ENCODE measurements around the gene LRP1B.

Gene LRP1B

DNA sequence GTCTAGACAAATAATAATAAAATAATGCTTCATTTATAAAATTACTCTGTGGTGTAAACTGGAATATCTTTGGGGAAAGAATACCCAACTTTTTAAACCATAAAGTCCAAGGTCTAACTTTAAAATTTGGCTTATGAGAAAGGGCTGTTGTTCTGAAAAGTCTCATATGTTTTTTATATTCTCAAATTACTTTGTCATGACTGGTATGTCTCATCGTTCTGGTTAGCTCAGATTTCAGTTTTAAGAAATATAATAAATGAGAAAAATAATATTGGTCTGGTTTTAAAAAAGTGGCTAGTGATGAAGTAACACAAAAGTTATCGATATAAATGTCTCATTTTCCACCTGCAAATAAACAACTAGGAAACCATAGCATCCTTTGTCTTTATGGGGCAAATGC is 1658.1 kb downstream of the LRP1B start:
- no peak for TF ChIP-seq ZFX (IDR thresholded peaks at IDR 0.05; ENCODE audit: borderline replicate concordance)
- TF ChIP-seq, protein P1, sequence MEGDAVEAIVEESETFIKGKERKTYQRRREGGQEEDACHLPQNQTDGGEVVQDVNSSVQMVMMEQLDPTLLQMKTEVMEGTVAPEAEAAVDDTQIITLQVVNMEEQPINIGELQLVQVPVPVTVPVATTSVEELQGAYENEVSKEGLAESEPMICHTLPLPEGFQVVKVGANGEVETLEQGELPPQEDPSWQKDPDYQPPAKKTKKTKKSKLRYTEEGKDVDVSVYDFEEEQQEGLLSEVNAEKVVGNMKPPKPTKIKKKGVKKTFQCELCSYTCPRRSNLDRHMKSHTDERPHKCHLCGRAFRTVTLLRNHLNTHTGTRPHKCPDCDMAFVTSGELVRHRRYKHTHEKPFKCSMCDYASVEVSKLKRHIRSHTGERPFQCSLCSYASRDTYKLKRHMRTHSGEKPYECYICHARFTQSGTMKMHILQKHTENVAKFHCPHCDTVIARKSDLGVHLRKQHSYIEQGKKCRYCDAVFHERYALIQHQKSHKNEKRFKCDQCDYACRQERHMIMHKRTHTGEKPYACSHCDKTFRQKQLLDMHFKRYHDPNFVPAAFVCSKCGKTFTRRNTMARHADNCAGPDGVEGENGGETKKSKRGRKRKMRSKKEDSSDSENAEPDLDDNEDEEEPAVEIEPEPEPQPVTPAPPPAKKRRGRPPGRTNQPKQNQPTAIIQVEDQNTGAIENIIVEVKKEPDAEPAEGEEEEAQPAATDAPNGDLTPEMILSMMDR (IDR thresholded peaks at IDR 0.05) = no peak
- no peak overlapping the region for H3K27ac ChIP-seq

DNA sequence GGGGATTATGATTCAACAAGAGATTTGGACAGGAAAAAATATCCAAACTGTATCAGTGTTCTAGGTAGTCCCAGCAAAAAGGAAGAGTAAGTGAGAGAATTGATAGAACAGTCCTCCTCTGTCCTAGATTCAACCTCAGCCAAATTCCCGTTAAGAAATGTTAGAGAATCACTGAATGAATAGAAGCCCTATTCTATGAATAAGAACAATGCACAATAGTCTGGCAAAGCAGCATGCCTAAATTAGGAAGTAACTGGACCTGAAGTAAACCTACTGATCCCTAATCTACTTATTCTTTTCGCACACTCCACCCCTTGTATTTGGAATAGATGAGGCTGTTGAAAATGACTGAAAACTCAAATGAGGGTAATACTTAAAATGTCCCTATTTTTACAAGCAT is 1665.5 kb downstream of the LRP1B start:
- H3K27ac ChIP-seq = no peak overlapping the region
- TF ChIP-seq, protein P1 (IDR thresholded peaks at IDR 0.05) = no peak
- TF ChIP-seq ZFX (IDR thresholded peaks at IDR 0.05; ENCODE audit: borderline replicate concordance) = no peak

DNA sequence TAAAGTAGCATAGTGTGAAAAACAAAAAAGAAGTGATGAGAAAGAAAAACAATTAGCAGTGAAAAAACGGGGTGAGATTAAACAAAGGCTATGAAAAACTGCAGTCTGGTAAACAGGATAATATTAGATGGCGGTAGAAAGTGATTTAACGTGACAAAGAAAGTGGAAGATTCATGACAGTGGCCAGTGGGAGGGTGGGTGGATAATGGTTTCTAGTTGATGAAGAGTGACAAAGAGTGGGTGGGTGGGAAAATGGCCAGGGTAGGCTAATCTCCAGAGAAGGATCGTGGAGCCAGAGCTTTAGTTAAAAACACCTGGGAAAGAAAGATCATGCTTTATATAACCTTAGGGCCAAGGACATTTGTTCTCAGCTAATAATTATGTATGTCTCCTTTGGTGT is 1667.8 kb downstream of the LRP1B start:
- H3K27ac ChIP-seq = no peak overlapping the region
- TF ChIP-seq, protein P1 (IDR thresholded peaks at IDR 0.05) = no peak
- TF ChIP-seq ZFX (IDR thresholded peaks at IDR 0.05; ENCODE audit: borderline replicate concordance) = no peak

DNA sequence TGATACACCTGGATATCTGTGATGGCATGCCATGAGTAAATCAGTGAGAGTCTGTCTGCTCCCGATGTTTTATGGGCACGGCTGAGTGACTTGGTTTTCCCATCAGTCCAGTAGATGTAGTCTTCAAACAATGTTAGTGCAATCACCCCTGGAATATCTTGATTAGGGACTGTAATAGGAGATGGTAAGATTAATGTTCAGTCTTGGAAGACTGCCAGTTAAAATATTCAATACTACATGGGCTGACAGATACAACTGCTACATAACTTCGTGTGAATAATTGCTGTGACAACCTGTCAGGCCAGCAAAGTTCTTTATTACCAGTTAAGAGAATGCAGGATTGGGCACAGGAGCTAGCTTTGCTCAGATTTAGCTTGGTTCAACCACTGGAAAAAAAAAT is 1673.3 kb downstream of the LRP1B start:
- TF ChIP-seq ZFX (IDR thresholded peaks at IDR 0.05; ENCODE audit: borderline replicate concordance) = no peak
- TF ChIP-seq, protein P1 (IDR thresholded peaks at IDR 0.05) = no peak
- H3K27ac ChIP-seq = no peak overlapping the region

DNA sequence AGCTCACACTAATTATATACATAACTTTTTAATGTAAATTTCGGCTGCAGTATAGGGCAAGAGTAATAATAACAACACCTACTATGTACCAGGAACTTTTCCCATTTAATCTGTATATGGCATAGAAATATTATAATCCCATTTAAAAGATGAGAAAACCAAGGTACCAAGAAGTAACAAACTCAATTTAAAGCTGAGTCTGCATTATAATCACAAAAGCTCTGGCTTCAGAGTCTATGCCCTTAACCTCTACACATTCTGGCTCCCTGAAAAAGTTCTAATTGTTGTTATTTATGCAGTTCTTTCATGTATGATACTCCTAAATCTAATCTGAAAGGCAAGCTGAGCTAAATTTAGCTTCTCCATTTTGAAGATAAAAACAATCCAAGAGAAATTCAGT is 1675.5 kb downstream of the LRP1B start:
- no peak overlapping the region for H3K27ac ChIP-seq
- TF ChIP-seq ZFX (IDR thresholded peaks at IDR 0.05; ENCODE audit: borderline replicate concordance) = no peak
- TF ChIP-seq, protein P1 (IDR thresholded peaks at IDR 0.05) = no peak

DNA sequence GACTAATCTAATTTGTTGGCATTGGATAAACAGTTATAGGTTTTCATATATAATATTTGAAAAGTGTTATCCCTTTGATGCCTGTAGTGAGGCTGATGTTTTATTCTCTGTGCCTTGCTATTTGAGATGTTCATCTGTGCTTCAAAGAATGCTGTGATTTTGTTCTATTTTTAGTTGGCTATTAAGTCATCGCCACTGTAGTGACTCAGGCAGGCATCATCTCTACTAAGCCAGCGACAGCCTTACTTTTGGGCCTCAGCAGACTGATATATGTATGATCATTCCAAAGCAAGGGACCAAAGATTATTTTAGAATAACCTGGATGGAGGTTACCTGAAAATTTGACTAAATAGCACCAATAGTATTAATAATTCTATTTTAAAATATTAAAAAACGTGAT is 1676.1 kb downstream of the LRP1B start:
- no peak overlapping the region for H3K27ac ChIP-seq

DNA sequence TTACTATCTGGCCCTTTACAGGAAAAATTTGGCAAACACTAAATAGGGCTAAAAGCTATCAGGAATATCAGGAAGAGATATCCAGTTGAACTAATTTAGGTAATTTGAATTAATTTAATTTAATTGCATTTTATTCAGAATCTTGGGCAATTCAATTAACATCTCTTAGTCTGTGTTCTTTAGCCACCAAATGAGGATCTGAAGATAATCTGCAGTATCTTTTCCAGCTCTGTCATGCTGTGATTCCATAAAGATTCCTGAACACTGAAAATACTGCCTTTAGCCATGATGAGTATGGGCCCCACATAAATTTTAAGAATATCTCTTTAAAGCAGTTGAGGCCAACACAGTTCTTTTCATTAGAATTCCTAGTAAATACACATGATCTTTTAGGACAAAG is 1679.5 kb downstream of the LRP1B start:
- TF ChIP-seq, protein P1 (IDR thresholded peaks at IDR 0.05) = no peak
- no peak for TF ChIP-seq ZFX (IDR thresholded peaks at IDR 0.05; ENCODE audit: borderline replicate concordance)
- H3K27ac ChIP-seq = no peak overlapping the region

More for the DNA sequence above, 1676.1 kb downstream of the LRP1B start:
- TF ChIP-seq, protein P1 (IDR thresholded peaks at IDR 0.05) = no peak
- TF ChIP-seq ZFX (IDR thresholded peaks at IDR 0.05; ENCODE audit: borderline replicate concordance) = no peak
